K562 (cell line): ENCODE data around the gene ALOX5. TPM values are rescaled to one million over a fixed set of nuclear protein-coding genes. Genes with fewer than 3 reads are reported as not detected.

Source experiments
- ARID1B ChIP-seq: fragments of 450-650 bp; IDR thresholded peaks from 2 replicates; pipeline ENCODE4 v1.6.1; 2016; ENCODE audit warnings: antibody characterized with exemption, mild to moderate bottlenecking, inconsistent platforms
- ATF1 ChIP-seq, 2 experiments: fragments of 450-650 bp in 1 of 2; IDR thresholded peaks; 2 replicates each; pipeline ENCODE4 v1.6.1; 2016; ENCODE audit warnings: missing compliant biosample characterization in 1 of 2, missing genetic modification characterization in 1 of 2
- BACH1 ChIP-seq: fragments of 200-800 bp; sonication (Bioruptor generic); IDR thresholded peaks from 2 replicates; pipeline ENCODE4 v1.6.1; 2016; ENCODE audit warnings: missing genetic modification characterization, missing compliant biosample characterization
- C11orf30 ChIP-seq: fragments of 450-650 bp; IDR thresholded peaks from 2 replicates; pipeline ENCODE4 v1.6.1; 2016; ENCODE audit warnings: low read depth, mild to moderate bottlenecking
- EGR1 ChIP-seq: fragments of 450-650 bp; conservative IDR thresholded peaks from 2 replicates; pipeline ENCODE4 v1.6.1; 2017; ENCODE audit warnings: mild to moderate bottlenecking
- ELF1 ChIP-seq: fragments of 200-800 bp; sonication (Bioruptor generic); IDR thresholded peaks from 2 replicates; pipeline ENCODE4 v1.6.1; 2016; ENCODE audit warnings: missing genetic modification characterization, missing compliant biosample characterization
- ELF2 ChIP-seq: fragments of 250-450 bp; sonication (Bioruptor Pico); IDR thresholded peaks from 2 replicates; pipeline ENCODE4 v1.5.0; 2021; ENCODE audit warnings: mild to moderate bottlenecking
- ETS1 ChIP-seq: conservative IDR thresholded peaks from 2 replicates; pipeline ENCODE4 v1.6.1; 2011; ENCODE audit warnings: low read depth, mild to moderate bottlenecking, low read length; ENCODE audit not compliant: control insufficient read depth
- FOXO4 ChIP-seq: fragments of 450-650 bp; formaldehyde crosslinking; IDR thresholded peaks from 2 replicates; pipeline ENCODE4 v1.4.0; 2020; ENCODE audit warnings: mild to moderate bottlenecking, moderate library complexity
- GTF2B ChIP-seq: IDR thresholded peaks from 2 replicates; pipeline ENCODE4 v1.6.1; 2011; ENCODE audit not compliant: insufficient read length; ENCODE audit errors: extremely low read depth
- JUNB ChIP-seq: fragments of 450-650 bp; formaldehyde crosslinking; conservative IDR thresholded peaks from 2 replicates; pipeline ENCODE4 v1.4.0; 2020; ENCODE audit warnings: mild to moderate bottlenecking
- NCOA1 ChIP-seq: fragments of 450-650 bp; IDR thresholded peaks from 2 replicates; pipeline ENCODE4 v1.6.1; 2016; ENCODE audit warnings: low read depth
- PRPF4 ChIP-seq: fragments of 200-400 bp; formaldehyde crosslinking; IDR thresholded peaks from one replicate; pipeline ENCODE4 v1.6.1; 2017; ENCODE audit warnings: low read length, low read depth, mild to moderate bottlenecking; ENCODE audit not compliant: insufficient read depth, poor library complexity, severe bottlenecking
- SMAD1 ChIP-seq: fragments of 150-350 bp; IDR thresholded peaks from 2 replicates; pipeline ENCODE4 v1.6.1; 2014; ENCODE audit warnings: low read length, low read depth; ENCODE audit not compliant: partially characterized antibody
- TBL1XR1 ChIP-seq, 2 experiments: IDR thresholded peaks; 2 replicates each; pipeline ENCODE4 v1.6.1; 2012; ENCODE audit warnings: improper control_type of control experiment in 2 of 2, low read length in 2 of 2, mild to moderate bottlenecking in 1 of 2
- THRA ChIP-seq: fragments of 450-650 bp; IDR thresholded peaks from 2 replicates; pipeline ENCODE4 v1.6.1; 2017; ENCODE audit warnings: mild to moderate bottlenecking, moderate library complexity
- ZC3H4 ChIP-seq: sonication (generic); formaldehyde crosslinking; IDR thresholded peaks from 2 replicates; pipeline ENCODE4 v1.9.0; 2021; ENCODE audit warnings: missing genetic modification reagents, borderline replicate concordance
- ZNF239 ChIP-seq: fragments of 250-450 bp; sonication (Bioruptor Pico); IDR thresholded peaks from 2 replicates; pipeline ENCODE4 v1.4.0; 2020; ENCODE audit warnings: mild to moderate bottlenecking
- ZNF395 ChIP-seq: fragments of 200-800 bp; sonication (Bioruptor generic); IDR thresholded peaks from 2 replicates; pipeline ENCODE4 v1.6.1; 2017; ENCODE audit warnings: missing genetic modification characterization, missing compliant biosample characterization
- ZNF436 ChIP-seq: fragments of 250-450, 450-650 bp; sonication (Bioruptor Pico); formaldehyde crosslinking; IDR thresholded peaks from 2 replicates; pipeline ENCODE4 v1.7.0; 2020; ENCODE audit warnings: mild to moderate bottlenecking
- ZNF717 ChIP-seq: fragments of 250-450 bp; sonication (Bioruptor Pico); IDR thresholded peaks from 2 replicates; pipeline ENCODE4 v1.5.0; 2021
- polyA plus RNA-seq, 8 experiments: library from polyadenylated mRNA; depleted of rRNA in 4 of 8; stranded (reverse) in 5 of 8; unstranded in 3 of 8; fragments of >200 nt; fragmentation: Nextera tagmentation in 2 of 8; fragmentation: Illumina TruSeq in 1 of 8; extraction: Ambion mirVana in 2 of 8; extraction: Trizol in 1 of 8; gene quantifications; 2 replicates each; pipeline versions ENCODE4 v1.2.1 to v1.2.3, GENCODE V29; 2011 to 2014; ENCODE audit warnings: inconsistent platforms in 1 of 8, missing spikeins in 1 of 8
- total RNA-seq, 7 experiments: library from RNA; depleted of rRNA in 6 of 7; stranded (reverse); fragments of >200 nt in 6 of 7; fragmentation: Illumina TruSeq in 2 of 7; extraction: Trizol in 2 of 7; gene quantifications; 2 replicates each; pipeline versions ENCODE4 v1.2.1 to v1.2.3, GENCODE V29; 2011 to 2021; ENCODE audit warnings: low replicate concordance in 1 of 7

The ALOX5 gene
- total and polyA plus RNA-seq, 9 of the 15 experiments (the other 6 are each of a cell fraction or from before 2014, with no cell fraction given), result 0.10 to 2.4 (median 1.4) TPM

- TF ChIP-seq GTF2B, result no peak
- TF ChIP-seq THRA, result no peak
- TF ChIP-seq C11orf30, result no peak
- no peak for TF ChIP-seq ZNF395 (CRISPR knock-in tag)
- TF ChIP-seq TBL1XR1 (IDR thresholded peaks at IDR 0.05; ENCODE audit: low read length in 2 of 2), result no peak
- peak; percentile 87 for TF ChIP-seq ELF1
- no peak for TF ChIP-seq JUNB
- TF ChIP-seq ZNF239 (CRISPR knock-in tag), result no peak
- no peak for TF ChIP-seq ETS1
- no peak for TF ChIP-seq ATF1 (CRISPR knock-in tag; IDR thresholded peaks at IDR 0.05)
- TF ChIP-seq ATF1 (tag; IDR thresholded peaks at IDR 0.05), result no peak
- TF ChIP-seq ELF2 (CRISPR knock-in tag), result peak; percentile 88
- TF ChIP-seq ARID1B, result peak; percentile 42; the same call in 1 of the 2 replicates
- TF ChIP-seq ZNF717 (CRISPR knock-in tag), result no peak
- no peak for TF ChIP-seq ZNF436 (CRISPR knock-in tag)
- no peak for TF ChIP-seq NCOA1
- TF ChIP-seq FOXO4 (CRISPR knock-in tag), result no peak
- TF ChIP-seq ZC3H4 (CRISPR knock-in tag), result no peak
- no peak for TF ChIP-seq PRPF4
- TF ChIP-seq EGR1, result no peak
- TF ChIP-seq BACH1 (tag), result no peak
- no peak for TF ChIP-seq SMAD1
These were observed 2.4 kb downstream of the ALOX5 start (continued) for GRCh38 chr10:45376371-45376801.
